Endothelial cell of umbilical vein (primary cell): Measurements from ENCODE around the gene SPON1.

Source experiments
- CTCF ChIP-seq, 2 donors: IDR thresholded peaks; 1 replicate in 1 of 2; 2 replicates in 1 of 2; pipeline ENCODE4 v1.5.1; 2011; ENCODE audit warnings: low read length in 2 of 2, mild to moderate bottlenecking in 2 of 2, moderate library complexity in 2 of 2, control low read depth in 1 of 2, inconsistent platforms in 1 of 2, low read depth in 1 of 2; ENCODE audit not compliant: insufficient read depth in 1 of 2; ENCODE audit errors: extremely low read depth in 1 of 2
- EZH2 ChIP-seq: IDR thresholded peaks from 2 replicates; pipeline ENCODE4 v1.6.1; 2012; ENCODE audit warnings: borderline replicate concordance, low read depth, mild to moderate bottlenecking, moderate library complexity, low read length, inconsistent platforms; ENCODE audit not compliant: severe bottlenecking
- FOS ChIP-seq: IDR thresholded peaks from 2 replicates; pipeline ENCODE4 v1.6.1; 2011; ENCODE audit warnings: mild to moderate bottlenecking, low read length, moderate library complexity, borderline replicate concordance; ENCODE audit not compliant: insufficient read depth
- GATA2 ChIP-seq: IDR thresholded peaks from 2 replicates; pipeline ENCODE4 v1.7.0; 2011; ENCODE audit warnings: low read depth, mild to moderate bottlenecking, moderate library complexity, mixed read lengths, low read length; ENCODE audit not compliant: insufficient read length, insufficient read depth
- JUN ChIP-seq: IDR thresholded peaks from 2 replicates; pipeline ENCODE4 v1.6.1; 2011; ENCODE audit warnings: borderline replicate concordance, low read depth; ENCODE audit not compliant: insufficient read length, insufficient read depth
- MYC ChIP-seq: IDR thresholded peaks from one replicate; pipeline ENCODE4 v1.6.1; 2011; ENCODE audit warnings: mild to moderate bottlenecking, low read depth, low read length
- POLR2A ChIP-seq: IDR thresholded peaks from 2 replicates; pipeline ENCODE4 v1.6.1; 2012; ENCODE audit warnings: low read depth, mild to moderate bottlenecking, control low read depth, low read length
- POLR2AphosphoS5 ChIP-seq: IDR thresholded peaks from 2 replicates; pipeline ENCODE4 v1.6.1; 2012; ENCODE audit warnings: low read depth, mild to moderate bottlenecking, control low read depth, low read length, moderate library complexity; ENCODE audit not compliant: insufficient read depth
- TF ChIP-seq, protein P1 (sequence below): IDR thresholded peaks from 2 replicates; pipeline ENCODE4 v1.6.1; 2011; ENCODE audit not compliant: insufficient read depth, insufficient read length

DNA sequence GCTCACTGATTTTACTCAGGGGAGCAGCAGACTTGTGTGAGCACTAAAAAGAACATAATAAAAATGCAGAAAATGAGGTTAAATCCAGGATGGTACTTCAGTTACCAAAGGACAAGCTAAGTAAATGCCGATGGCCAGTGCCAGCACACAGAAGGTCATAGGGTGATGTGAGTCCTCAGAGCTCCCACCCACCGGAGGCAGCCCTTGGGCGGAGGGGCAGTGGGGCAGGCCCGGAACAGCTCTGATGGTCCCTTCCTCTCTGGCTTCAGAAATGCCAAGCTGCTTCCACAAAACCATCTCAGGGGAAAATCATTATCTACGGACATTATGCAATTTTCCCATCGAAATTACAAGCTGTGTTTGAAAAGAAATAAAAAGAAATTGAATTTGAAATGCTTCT, 271.9 kb downstream of the SPON1 start:
- TF ChIP-seq CTCF (IDR thresholded peaks at IDR 0.05; ENCODE audit: extremely low read depth in 1 of 2, insufficient read depth in 1 of 2, low read depth in 1 of 2, low read length in 2 of 2), result no peak
- TF ChIP-seq, protein P1, sequence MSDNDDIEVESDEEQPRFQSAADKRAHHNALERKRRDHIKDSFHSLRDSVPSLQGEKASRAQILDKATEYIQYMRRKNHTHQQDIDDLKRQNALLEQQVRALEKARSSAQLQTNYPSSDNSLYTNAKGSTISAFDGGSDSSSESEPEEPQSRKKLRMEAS, result no peak
- TF ChIP-seq JUN, result no peak
- no peak for TF ChIP-seq EZH2
- no peak for TF ChIP-seq POLR2A
- TF ChIP-seq MYC, result no peak
- TF ChIP-seq POLR2AphosphoS5, result no peak
- no peak for TF ChIP-seq FOS
- no peak for TF ChIP-seq GATA2
